ENCODE data around the gene BAIAP2. TPM values are rescaled to one million over a fixed set of nuclear protein-coding genes. Genes with fewer than 3 reads are reported as not detected.

Gene BAIAP2
- total and polyA plus RNA-seq, 2 donors (not counting 3 experiments of a cell fraction or from before 2014, with no cell fraction given): 12.3 to 18.6 TPM

DNA sequence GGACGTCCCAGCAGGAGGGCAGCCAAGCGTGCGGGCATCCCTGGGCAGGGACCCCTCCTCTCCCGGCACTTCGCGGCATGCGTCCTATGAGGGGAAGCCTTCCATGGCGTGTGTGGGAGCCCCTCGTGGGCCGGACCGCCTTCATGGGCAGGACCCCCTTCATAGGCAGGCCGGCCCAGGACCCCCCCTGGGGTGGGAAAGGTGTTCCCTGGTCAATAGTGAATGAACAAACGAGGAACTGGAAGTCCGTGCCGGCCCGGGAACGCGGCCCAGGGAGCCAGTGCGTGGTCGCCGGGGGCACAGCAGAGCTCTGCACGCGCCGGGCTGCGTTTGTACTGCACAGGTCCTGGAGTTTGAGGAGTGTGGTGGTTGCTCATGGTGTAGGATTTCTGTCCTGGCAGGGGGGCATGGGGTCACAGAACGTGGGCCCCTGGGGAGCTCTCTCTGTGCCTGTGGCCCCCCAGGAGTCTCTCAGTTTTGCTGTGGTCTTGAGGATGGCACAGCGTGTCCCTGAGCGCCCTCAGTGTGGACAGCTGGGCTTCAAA, 13.9 kb downstream of the BAIAP2 start:
- no peaks in the 10 kb centered on the region for H4K20me1 ChIP-seq (replicated peaks; ENCODE audit: control insufficient read depth, extremely low read depth, insufficient read depth, low read length)
- BruUV-seq (replicated peaks): no TSS peak

More for the DNA sequence above, 13.9 kb downstream of the BAIAP2 start:
- no peaks in the 10 kb centered on the region for H3K27me3 ChIP-seq (ENCODE audit: control insufficient read depth in 2 of 2, insufficient read depth in 2 of 2, low read length in 2 of 2)
- ChIA-PET CTCF (interaction anchor here (1.2 to 1.9 kb wide), 3 partner anchors 23 to 26 kb away, joined by 3 to 6 read pairs (median 4); no protein-coding TSS in a partner anchor), POLR2A (no interaction called here)
- H3K4me3 ChIP-seq (replicated peaks in 1 of 3; ENCODE audit: insufficient read depth in 1 of 3, low read depth in 1 of 3, low read length in 3 of 3): no peak overlapping the region
- intact Hi-C loops (cut with micrococcal nuclease): no loop called here
- no peak overlapping the region for H3K9ac ChIP-seq (replicated peaks; ENCODE audit: extremely low read depth, insufficient read depth, low read length)
- H3K79me2 ChIP-seq (ENCODE audit: control insufficient read depth, insufficient read depth, low read length): no peaks in the 10 kb centered on the region
- dilution Hi-C loops (cut with MboI; ENCODE audit: extremely low pct_ligation_motif_present, low sequenced_read_pairs): no loop called here
- H3K4me1 ChIP-seq (ENCODE audit: control insufficient read depth, extremely low read depth, insufficient read depth, low read length): peaks cover 30% of the 10 kb centered on the region
- H3K36me3 ChIP-seq (ENCODE audit: control insufficient read depth in 2 of 2, extremely low read depth in 1 of 2, insufficient read depth in 2 of 2, low read length in 2 of 2): no peaks in the 10 kb centered on the region
- H2AFZ ChIP-seq (ENCODE audit: low read depth, low read length): no peak overlapping the region
- DNase-seq (ENCODE audit: low read depth, low spot score) (no peak), FAIRE-seq (no peak)
- H3K9me1 ChIP-seq (replicated peaks; ENCODE audit: control insufficient read depth, extremely low read depth, insufficient read depth, low read length): no peaks in the 10 kb centered on the region
- H3K27ac ChIP-seq (ENCODE audit: insufficient read depth, low read depth, low read length): no peak overlapping the region
- H3K9me3 ChIP-seq (replicated peaks; ENCODE audit: control insufficient read depth, insufficient read depth, low read length): no peaks in the 10 kb centered on the region
- TF ChIP-seq POLR2AphosphoS5 (IDR thresholded peaks at IDR 0.05; ENCODE audit: insufficient read depth, low read depth, low read length) (no peak), MYC (IDR thresholded peaks at IDR 0.05; ENCODE audit: low read depth, low read length) (no peak), JUN (IDR thresholded peaks at IDR 0.05; ENCODE audit: borderline replicate concordance, insufficient read depth, insufficient read length, low read depth) (no peak), EZH2 (IDR thresholded peaks at IDR 0.05; ENCODE audit: borderline replicate concordance, low read depth, low read length, severe bottlenecking) (no peak), GATA2 (IDR thresholded peaks at IDR 0.05; ENCODE audit: insufficient read depth, insufficient read length, low read depth, low read length) (no peak), FOS (IDR thresholded peaks at IDR 0.05; ENCODE audit: borderline replicate concordance, insufficient read depth, low read length) (no peak), POLR2A (IDR thresholded peaks at IDR 0.05; ENCODE audit: low read depth, low read length) (no peak), CTCF (IDR thresholded peaks at IDR 0.05; ENCODE audit: extremely low read depth in 1 of 2, insufficient read depth in 1 of 2, low read depth in 1 of 2, low read length in 2 of 2) (no peak)
- TF ChIP-seq, protein P1, sequence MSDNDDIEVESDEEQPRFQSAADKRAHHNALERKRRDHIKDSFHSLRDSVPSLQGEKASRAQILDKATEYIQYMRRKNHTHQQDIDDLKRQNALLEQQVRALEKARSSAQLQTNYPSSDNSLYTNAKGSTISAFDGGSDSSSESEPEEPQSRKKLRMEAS (IDR thresholded peaks at IDR 0.05; ENCODE audit: insufficient read depth, insufficient read length): no peak
- H3K4me2 ChIP-seq (ENCODE audit: insufficient read depth, low read length): no peak overlapping the region

Data from endothelial cell of umbilical vein (primary cell).